IMR-90 (cell line): ENCODE results near the gene GRAMD4.

ENCODE experiments used
- BHLHE40 ChIP-seq: fragments of 150-350 bp; IDR thresholded peaks from 2 replicates; pipeline ENCODE4 v1.6.1; 2016; ENCODE audit warnings: mild to moderate bottlenecking, low read depth, low read length
- CEBPB ChIP-seq: IDR thresholded peaks from 2 replicates; pipeline ENCODE4 v1.6.1; 2012; ENCODE audit warnings: low read depth, low read length, improper control_type of control experiment
- CHD1 ChIP-seq: IDR thresholded peaks from 2 replicates; pipeline ENCODE4 v1.6.1; 2012; ENCODE audit warnings: low read depth, low read length, improper control_type of control experiment
- CTCF ChIP-seq: conservative IDR thresholded peaks from 2 replicates; pipeline ENCODE4 v1.5.1; 2012; ENCODE audit warnings: mild to moderate bottlenecking, low read depth, low read length, improper control_type of control experiment
- ELK1 ChIP-seq: fragments of 150-350 bp; IDR thresholded peaks from 2 replicates; pipeline ENCODE4 v1.6.1; 2016; ENCODE audit warnings: low read depth, mild to moderate bottlenecking, low read length, moderate library complexity, borderline replicate concordance
- FOS ChIP-seq: fragments of 150-350 bp; IDR thresholded peaks from 2 replicates; pipeline ENCODE4 v1.6.1; 2016; ENCODE audit warnings: low read depth, low read length
- MAFK ChIP-seq: IDR thresholded peaks from 2 replicates; pipeline ENCODE4 v1.6.1; 2012; ENCODE audit warnings: low read depth, low read length, improper control_type of control experiment
- MXI1 ChIP-seq: IDR thresholded peaks from 2 replicates; pipeline ENCODE4 v1.6.1; 2012; ENCODE audit warnings: low read depth, mild to moderate bottlenecking, low read length, moderate library complexity, borderline replicate concordance
- NFE2L2 ChIP-seq: fragments of 150-350 bp; IDR thresholded peaks from 2 replicates; pipeline ENCODE4 v1.6.1; 2016; ENCODE audit warnings: low read depth, mild to moderate bottlenecking, low read length
- POLR2A ChIP-seq: IDR thresholded peaks from 2 replicates; pipeline ENCODE4 v1.6.1; 2012; ENCODE audit warnings: mild to moderate bottlenecking, low read depth, low read length
- RAD21 ChIP-seq: IDR thresholded peaks from 2 replicates; pipeline ENCODE4 v1.6.1; 2012; ENCODE audit warnings: low read length, improper control_type of control experiment
- RFX5 ChIP-seq: IDR thresholded peaks from 2 replicates; pipeline ENCODE4 v1.8.0; 2012; ENCODE audit warnings: low read depth, mild to moderate bottlenecking, low read length, moderate library complexity
- SMC3 ChIP-seq: fragments of 150-350 bp; IDR thresholded peaks from 2 replicates; pipeline ENCODE4 v1.6.1; 2016; ENCODE audit warnings: low read depth, mild to moderate bottlenecking, antibody characterized with exemption, low read length, moderate library complexity
- USF2 ChIP-seq: fragments of 150-350 bp; IDR thresholded peaks from 2 replicates; pipeline ENCODE4 v1.6.1; 2017; ENCODE audit warnings: mild to moderate bottlenecking, antibody characterized with exemption, low read length, low read depth

- TF ChIP-seq RAD21, result no peak
- TF ChIP-seq RFX5, result no peak
- no peak for TF ChIP-seq CTCF
- no peak for TF ChIP-seq MAFK
- no peak for TF ChIP-seq BHLHE40
- no peak for TF ChIP-seq POLR2A
- TF ChIP-seq CHD1, result no peak
- TF ChIP-seq NFE2L2, result no peak
- TF ChIP-seq MXI1, result no peak
- TF ChIP-seq SMC3, result no peak
- no peak for TF ChIP-seq CEBPB
- no peak for TF ChIP-seq FOS
- TF ChIP-seq USF2, result no peak
- TF ChIP-seq ELK1, result no peak
Measured at GRCh38 chr22:46675479-46675878, 55.3 kb downstream of the GRAMD4 start.
